Esophagus squamous epithelium (tissue), 5 donors: ENCODE results near the gene ERC2. TPM values are rescaled to one million over a fixed set of nuclear protein-coding genes. Genes with fewer than 3 reads are reported as not detected.

Experiments used
- DNase-seq: peaks from one replicate; lab custom pipeline; 2025; lab: John Stamatoyannopoulos, UW
- H3K27ac ChIP-seq, 4 donors: fragments of 200-600 bp; sonication (generic); one replicate each; pipeline ENCODE4 v1.5.1; 2016 to 2019; ENCODE audit warnings: mild to moderate bottlenecking in 1 of 4
- H3K27me3 ChIP-seq, 4 donors: fragments of 200-600 bp; sonication (generic); 1 replicate in 3 of 4; 2 replicates in 1 of 4; pipeline versions ENCODE4 v1.5.1 to v1.6.0; 2017 to 2021; ENCODE audit warnings: antibody characterized with exemption in 1 of 4
- H3K36me3 ChIP-seq, 3 donors: fragments of 200-600 bp; sonication (generic); one replicate each; pipeline ENCODE4 v1.5.1; 2016 to 2019
- H3K4me1 ChIP-seq, 3 donors: fragments of 200-600 bp; sonication (generic); one replicate each; pipeline ENCODE4 v1.5.1; 2017 to 2019
- H3K4me3 ChIP-seq, 4 donors: fragments of 200-600 bp; sonication (generic); 1 replicate in 3 of 4; 2 replicates in 1 of 4; pipeline ENCODE4 v1.5.1; 2016 to 2019; ENCODE audit warnings: mild to moderate bottlenecking in 2 of 4, moderate library complexity in 1 of 4
- H3K9me3 ChIP-seq, 3 donors: fragments of 200-600 bp; sonication (generic); one replicate each; pipeline ENCODE4 v1.5.1; 2016 to 2019
- POLR2A ChIP-seq, 4 donors: fragments of 450-650 bp; IDR thresholded peaks; one replicate each; pipeline ENCODE4 v1.6.1; 2017; ENCODE audit warnings: antibody characterized with exemption in 4 of 4, mild to moderate bottlenecking in 4 of 4, moderate library complexity in 3 of 4
- WGBS, 2 donors: methylation state at CpG; one replicate each; pipeline ENCODE4 v1.1.5; 2018; 5-methylcytosine and 5-hydroxymethylcytosine counted together
- intact Hi-C: fragments of 100-400 bp; cut with DNase I; formaldehyde crosslinking; loops from one replicate; pipeline ENCODE4 v1.15.0; 2022
- total RNA-seq, 4 donors: library from RNA; depleted of rRNA; stranded (reverse); fragments of >200 nt; gene quantifications; one replicate each; pipeline ENCODE4 v1.1.0, GENCODE V29; 2016
- TF ChIP-seq, protein P1 (sequence below), 6 experiments: fragments of 450-650 bp in 4 of 6; fragments of 200-600 bp in 2 of 6; sonication (generic) in 2 of 6; IDR thresholded peaks; one replicate each; pipeline ENCODE4 v1.5.1; 2016 to 2019; ENCODE audit warnings: antibody characterized with exemption in 6 of 6, mild to moderate bottlenecking in 4 of 6, moderate library complexity in 4 of 6
- donor health status: DM: yes; HTN: yes; CAD: no.

Gene ERC2
- total RNA-seq, 4 donors from 2014 or later: 0.12 to 1.9 (median 0.86) TPM

DNA sequence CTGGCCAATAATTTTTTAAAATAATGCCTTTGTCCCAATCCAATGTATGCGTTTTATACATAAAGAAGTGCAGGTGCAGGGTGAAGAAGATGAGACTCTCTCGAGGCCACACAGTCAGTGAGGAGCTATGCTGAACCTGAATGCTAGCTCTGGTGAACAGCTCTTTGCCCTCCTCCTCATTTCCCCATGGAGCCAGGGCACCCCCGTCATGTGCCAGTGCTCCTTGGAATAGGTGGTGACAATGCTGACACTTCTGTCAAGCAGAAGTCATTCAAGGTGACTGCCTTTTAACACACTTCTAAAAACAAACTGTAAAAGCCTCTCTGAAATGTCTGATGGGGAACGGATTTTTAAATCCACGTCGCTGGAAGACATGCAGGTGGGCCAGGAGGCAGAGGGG lies 818.7 kb downstream of the ERC2 start:
- no peak for DNase-seq
- H3K9me3 ChIP-seq: no peaks in the 10 kb centered on the region
- no peak overlapping the region for H3K4me3 ChIP-seq
- no peak for TF ChIP-seq POLR2A (IDR thresholded peaks at IDR 0.05)
- TF ChIP-seq, protein P1, sequence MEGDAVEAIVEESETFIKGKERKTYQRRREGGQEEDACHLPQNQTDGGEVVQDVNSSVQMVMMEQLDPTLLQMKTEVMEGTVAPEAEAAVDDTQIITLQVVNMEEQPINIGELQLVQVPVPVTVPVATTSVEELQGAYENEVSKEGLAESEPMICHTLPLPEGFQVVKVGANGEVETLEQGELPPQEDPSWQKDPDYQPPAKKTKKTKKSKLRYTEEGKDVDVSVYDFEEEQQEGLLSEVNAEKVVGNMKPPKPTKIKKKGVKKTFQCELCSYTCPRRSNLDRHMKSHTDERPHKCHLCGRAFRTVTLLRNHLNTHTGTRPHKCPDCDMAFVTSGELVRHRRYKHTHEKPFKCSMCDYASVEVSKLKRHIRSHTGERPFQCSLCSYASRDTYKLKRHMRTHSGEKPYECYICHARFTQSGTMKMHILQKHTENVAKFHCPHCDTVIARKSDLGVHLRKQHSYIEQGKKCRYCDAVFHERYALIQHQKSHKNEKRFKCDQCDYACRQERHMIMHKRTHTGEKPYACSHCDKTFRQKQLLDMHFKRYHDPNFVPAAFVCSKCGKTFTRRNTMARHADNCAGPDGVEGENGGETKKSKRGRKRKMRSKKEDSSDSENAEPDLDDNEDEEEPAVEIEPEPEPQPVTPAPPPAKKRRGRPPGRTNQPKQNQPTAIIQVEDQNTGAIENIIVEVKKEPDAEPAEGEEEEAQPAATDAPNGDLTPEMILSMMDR (IDR thresholded peaks at IDR 0.05): no peak
- H3K4me1 ChIP-seq: no peaks in the 10 kb centered on the region
- intact Hi-C loops: no loop called here
- no peaks in the 10 kb centered on the region for H3K27me3 ChIP-seq
- 75 to 80% methylated on average over 1 to 6 of the region's 6 CpGs for WGBS, 2 donors
- H3K27ac ChIP-seq: no peak overlapping the region
- no peaks in the 10 kb centered on the region for H3K36me3 ChIP-seq

DNA sequence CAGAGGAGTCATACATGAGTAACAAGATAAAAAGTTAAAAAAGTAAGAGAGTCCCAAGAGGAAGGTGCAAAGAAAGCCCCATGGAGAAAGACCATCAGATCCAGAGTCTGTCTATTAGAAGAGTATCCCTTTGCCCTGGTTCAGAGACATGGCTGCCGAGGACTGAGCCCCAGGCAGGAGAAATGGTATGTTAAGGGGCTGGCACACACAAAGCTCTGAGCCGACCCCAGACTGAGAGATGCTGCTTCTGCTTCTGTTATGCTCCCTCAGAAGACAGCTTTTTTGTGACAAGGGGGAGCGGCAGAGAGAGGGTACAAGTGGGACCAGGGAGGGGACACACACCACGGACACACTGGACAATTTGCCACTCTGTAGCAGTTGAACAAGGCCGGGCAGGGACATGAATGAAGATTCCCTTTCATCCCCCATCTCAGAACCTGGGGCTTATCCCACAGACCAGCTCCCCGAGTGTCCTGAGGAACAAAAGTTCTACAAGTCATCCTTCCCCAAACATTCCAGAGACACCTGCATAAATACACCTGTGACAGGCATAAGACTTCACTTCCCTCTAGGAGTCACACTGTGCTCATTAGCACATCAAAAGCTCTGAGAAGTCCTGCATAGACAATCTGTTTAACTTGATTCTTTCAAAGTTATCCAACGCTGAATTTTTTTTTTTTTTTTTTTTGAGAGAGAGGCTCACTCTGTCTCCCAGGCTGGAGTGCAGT lies 819.5 kb downstream of the ERC2 start:
- H3K36me3 ChIP-seq: no peaks in the 10 kb centered on the region
- no peaks in the 10 kb centered on the region for H3K4me1 ChIP-seq
- no peak for DNase-seq
- H3K9me3 ChIP-seq: no peaks in the 10 kb centered on the region
- TF ChIP-seq, protein P1 (IDR thresholded peaks at IDR 0.05): no peak
- TF ChIP-seq POLR2A (IDR thresholded peaks at IDR 0.05): no peak
- no peak overlapping the region for H3K27ac ChIP-seq
- WGBS, 2 donors: 69 to 78% methylated on average over 4 to 6 of the region's 7 CpGs
- no peaks in the 10 kb centered on the region for H3K27me3 ChIP-seq
- intact Hi-C loops: no loop called here
- no peak overlapping the region for H3K4me3 ChIP-seq

GRCh38 chr3:55647670-55648069 lies 820.6 kb downstream of the ERC2 start:
- no peak for DNase-seq
- H3K9me3 ChIP-seq: no peaks in the 10 kb centered on the region
- H3K36me3 ChIP-seq: no peaks in the 10 kb centered on the region
- no peak for TF ChIP-seq POLR2A (IDR thresholded peaks at IDR 0.05)
- TF ChIP-seq, protein P1 (IDR thresholded peaks at IDR 0.05): no peak
- H3K27me3 ChIP-seq: no peaks in the 10 kb centered on the region
- no peak overlapping the region for H3K27ac ChIP-seq
- no peak overlapping the region for H3K4me3 ChIP-seq
- no peaks in the 10 kb centered on the region for H3K4me1 ChIP-seq
- intact Hi-C loops: no loop called here
- 82% methylated on average over 6 to 9 of the region's 10 CpGs for WGBS, 2 donors

DNA sequence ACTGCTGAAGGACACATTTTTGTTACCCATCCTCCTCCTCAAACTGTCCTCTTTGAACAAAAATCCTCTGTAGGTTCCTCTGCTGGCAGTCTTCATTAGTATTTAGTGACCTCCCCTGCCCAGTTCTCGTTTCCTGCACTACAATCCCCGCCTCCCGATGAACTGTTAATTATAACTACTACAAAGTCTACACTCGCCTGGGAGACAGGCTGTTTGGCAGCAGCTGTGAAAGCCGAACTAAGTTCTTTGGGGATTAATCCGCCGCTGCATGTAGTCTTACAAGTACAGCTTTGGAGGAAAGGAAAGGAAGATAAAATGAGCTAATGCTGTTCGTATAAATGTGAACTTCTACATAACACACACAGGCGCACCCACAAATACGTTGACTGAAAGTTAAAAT lies 821.2 kb downstream of the ERC2 start:
- 47 to 70% methylated on average over 7 to 10 of the region's 10 CpGs for WGBS, 2 donors
- Histone ChIP-seq H3K4me3 (no peak overlapping the region), H3K36me3 (no peaks in the 10 kb centered on the region), H3K27ac (no peak overlapping the region), H3K4me1 (no peaks in the 10 kb centered on the region), H3K27me3 (no peaks in the 10 kb centered on the region), H3K9me3 (no peaks in the 10 kb centered on the region)
- TF ChIP-seq, protein P1 (IDR thresholded peaks at IDR 0.05): no peak
- no peak for TF ChIP-seq POLR2A (IDR thresholded peaks at IDR 0.05)
- intact Hi-C loops: no loop called here
- DNase-seq: no peak

GRCh38 chr3:55646121-55646520 lies 822.1 kb downstream of the ERC2 start:
- TF ChIP-seq, protein P1 (IDR thresholded peaks at IDR 0.05): no peak
- TF ChIP-seq POLR2A (IDR thresholded peaks at IDR 0.05): no peak
- no peaks in the 10 kb centered on the region for H3K27me3 ChIP-seq
- no peaks in the 10 kb centered on the region for H3K4me1 ChIP-seq
- intact Hi-C loops: no loop called here
- H3K27ac ChIP-seq: no peak overlapping the region
- H3K4me3 ChIP-seq: no peak overlapping the region
- no peaks in the 10 kb centered on the region for H3K36me3 ChIP-seq
- no peaks in the 10 kb centered on the region for H3K9me3 ChIP-seq
- no peak for DNase-seq
- 84 to 86% methylated on average over 3 of the region's 3 CpGs for WGBS, 2 donors
